ENCODE data around the gene F5.

GRCh38 chr1:169576241-169576934 is 9.9 kb downstream of the F5 start:
- TF ChIP-seq ZBTB21 (CRISPR knock-in tag; IDR thresholded peaks at IDR 0.05) (no peak), USF2 (IDR thresholded peaks at IDR 0.05; ENCODE audit: low read depth, low read length) (no peak), USF2 (CRISPR knock-in tag; IDR thresholded peaks at IDR 0.05; ENCODE audit: borderline replicate concordance) (no peak), MEIS2 (CRISPR knock-in tag; IDR thresholded peaks at IDR 0.05) (no peak), EP300 (IDR thresholded peaks at IDR 0.05; ENCODE audit: low read depth in 2 of 2, low read length in 2 of 2) (peak in 1 of 2 experiments; percentile 77; a peak in 2 of 4 replicates), EP300 (CRISPR knock-in tag; IDR thresholded peaks at IDR 0.05; ENCODE audit: borderline replicate concordance) (no peak), IRX3 (CRISPR knock-in tag; IDR thresholded peaks at IDR 0.05; ENCODE audit: borderline replicate concordance, low read depth) (no peak), NKX3-1 (CRISPR knock-in tag; IDR thresholded peaks at IDR 0.05) (no peak), GABPA (IDR thresholded peaks at IDR 0.05; ENCODE audit: low read depth, low read length) (no peak), GABPA (CRISPR knock-in tag; IDR thresholded peaks at IDR 0.05; ENCODE audit: low read depth) (no peak), SIN3B (IDR thresholded peaks at IDR 0.05; ENCODE audit: low read length) (no peak), CBFB (CRISPR knock-in tag; IDR thresholded peaks at IDR 0.05) (no peak)
- TF ChIP-seq, protein P1, sequence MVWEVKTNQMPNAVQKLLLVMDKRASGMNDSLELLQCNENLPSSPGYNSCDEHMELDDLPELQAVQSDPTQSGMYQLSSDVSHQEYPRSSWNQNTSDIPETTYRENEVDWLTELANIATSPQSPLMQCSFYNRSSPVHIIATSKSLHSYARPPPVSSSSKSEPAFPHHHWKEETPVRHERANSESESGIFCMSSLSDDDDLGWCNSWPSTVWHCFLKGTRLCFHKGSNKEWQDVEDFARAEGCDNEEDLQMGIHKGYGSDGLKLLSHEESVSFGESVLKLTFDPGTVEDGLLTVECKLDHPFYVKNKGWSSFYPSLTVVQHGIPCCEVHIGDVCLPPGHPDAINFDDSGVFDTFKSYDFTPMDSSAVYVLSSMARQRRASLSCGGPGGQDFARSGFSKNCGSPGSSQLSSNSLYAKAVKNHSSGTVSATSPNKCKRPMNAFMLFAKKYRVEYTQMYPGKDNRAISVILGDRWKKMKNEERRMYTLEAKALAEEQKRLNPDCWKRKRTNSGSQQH (CRISPR knock-in tag; IDR thresholded peaks at IDR 0.05; ENCODE audit: low read depth), result no peak; the same call in 1 of the 2 replicates

Data from HepG2 (cell line).